SIG-M5 treated with dmso at 0.1 percent for 504 hours (cell line): Measurements from ENCODE around the gene ICAM1.
A peak's percentile ranks its signal among the peaks of the same experiment; 100 is the strongest.
"Not testable (repeated sequence)": the region's sequence is repeated elsewhere in the genome, so short reads cannot be mapped to it uniquely, and the experiment has no call there.

Experiments
- DNase-seq: peaks from one replicate; lab custom pipeline; 2025; ENCODE audit not compliant: unreplicated experiment; lab: John Stamatoyannopoulos, UW

Gene ICAM1

GRCh38 chr19:10270616-10271394 is at the start of gene ICAM1:
ICAM1 (plus strand) TSS chr19:10271120; CDS start chr19:10271160, 40 bp downstream.
- no peak for DNase-seq

GRCh38 chr19:10222201-10222890 is 48.6 kb upstream of the ICAM1 start:
- no peak for DNase-seq

GRCh38 chr19:10223488-10224213 is 47.3 kb upstream of the ICAM1 start:
- no peak for DNase-seq

GRCh38 chr19:10224337-10224736 is 46.6 kb upstream of the ICAM1 start:
- DNase-seq, result no peak

- no peak for DNase-seq
Observed at GRCh38 chr19:10226021-10226375, 44.9 kb upstream of the ICAM1 start.

- no peak for DNase-seq
Observed at GRCh38 chr19:10226376-10227025, 44.4 kb upstream of the ICAM1 start.

GRCh38 chr19:10227026-10227971 is 43.6 kb upstream of the ICAM1 start:
- no peak for DNase-seq

- DNase-seq, result peak; percentile 44
Observed at GRCh38 chr19:10228393-10228792, 42.5 kb upstream of the ICAM1 start.

GRCh38 chr19:10228920-10229319 is 42.0 kb upstream of the ICAM1 start:
- DNase-seq, result peak; percentile 23

- DNase-seq, result no peak
Observed at GRCh38 chr19:10230173-10230860, 40.6 kb upstream of the ICAM1 start.

- no peak for DNase-seq
Observed at GRCh38 chr19:10230861-10231611, 39.9 kb upstream of the ICAM1 start, which contains the start of gene S1PR2. S1PR2 (minus strand) TSS chr19:10231331; CDS start chr19:10224905, 6,426 bp downstream.

- DNase-seq, result no peak
Observed at GRCh38 chr19:10231612-10232228, 39.2 kb upstream of the ICAM1 start.

- DNase-seq, result no peak
Observed at GRCh38 chr19:10233946-10234345, 37.0 kb upstream of the ICAM1 start.

GRCh38 chr19:10235003-10235402 is 35.9 kb upstream of the ICAM1 start:
- DNase-seq, result no peak

GRCh38 chr19:10235409-10235808 is 35.5 kb upstream of the ICAM1 start:
- DNase-seq, result not testable (repeated sequence)

- DNase-seq, result no peak
Observed at GRCh38 chr19:10237702-10238101, 33.2 kb upstream of the ICAM1 start.

- DNase-seq, result no peak
Observed at GRCh38 chr19:10238172-10238783, 32.6 kb upstream of the ICAM1 start.
